Thyroid gland (tissue), 4 donors: ENCODE data around the gene MBL2.

Experiments
- CTCF ChIP-seq, 6 experiments: fragments of 200-600 bp in 3 of 6; fragments of 450-650 bp in 3 of 6; sonication (generic) in 3 of 6; IDR thresholded peaks; one replicate each; pipeline ENCODE4 v1.5.1; 2016 to 2019; ENCODE audit warnings: antibody characterized with exemption in 6 of 6, mild to moderate bottlenecking in 2 of 6, inconsistent platforms in 1 of 6, moderate library complexity in 1 of 6
- POLR2A ChIP-seq, 2 donors: fragments of 450-650 bp; IDR thresholded peaks; one replicate each; pipeline ENCODE4 v1.6.1; 2017; ENCODE audit warnings: antibody characterized with exemption in 2 of 2, mild to moderate bottlenecking in 2 of 2, moderate library complexity in 1 of 2

DNA sequence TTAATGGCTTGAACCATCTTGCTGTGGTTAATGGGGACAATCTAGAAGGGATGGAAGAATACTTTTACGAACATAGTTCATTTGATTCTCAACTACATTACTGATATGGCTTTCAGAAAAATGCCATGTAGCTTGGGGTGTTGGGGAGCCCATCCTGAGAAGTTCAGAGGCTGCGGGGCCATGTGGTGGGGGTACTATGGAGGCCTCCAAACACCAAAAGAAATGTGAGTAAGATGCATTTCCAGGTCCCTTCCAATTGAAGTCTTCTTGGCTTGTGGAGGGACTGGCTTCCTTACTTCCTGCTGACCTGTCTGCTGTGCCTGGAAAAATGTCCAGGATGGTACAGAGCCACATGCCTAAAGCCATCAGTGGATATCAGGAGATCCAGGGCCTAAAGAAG lies 1.6 kb upstream of the MBL2 start:
- no peak for TF ChIP-seq CTCF (IDR thresholded peaks at IDR 0.05)
- TF ChIP-seq POLR2A (IDR thresholded peaks at IDR 0.05): no peak
